ENCODE measurements around the gene EP300. TPM values are rescaled to one million over a fixed set of nuclear protein-coding genes. Genes with fewer than 3 reads are reported as not detected.

EP300 gene
- total and polyA plus RNA-seq, 2 of the 8 experiments (the other 6 are each of a cell fraction or from before 2014, with no cell fraction given): 39.5 to 109 TPM

DNA sequence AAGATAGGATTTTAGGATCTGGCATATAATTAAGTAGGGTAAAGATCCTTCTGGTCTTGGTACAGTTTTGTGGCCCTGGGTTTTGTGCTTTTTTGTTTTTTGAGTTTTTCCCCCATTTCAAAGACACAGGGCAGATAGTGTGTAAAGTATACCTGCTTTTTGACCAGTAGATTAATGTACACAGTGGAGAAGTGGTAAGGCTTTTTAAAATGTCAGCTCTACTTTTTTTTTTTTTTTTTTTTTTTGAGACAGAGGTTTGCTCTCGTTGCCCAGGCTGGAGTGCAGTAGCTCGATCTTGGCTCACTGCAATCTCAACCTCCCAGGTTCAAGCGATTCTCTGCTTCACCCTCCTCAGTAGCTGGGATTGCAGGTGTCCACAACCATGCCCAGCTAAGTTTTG lies 4.0 kb downstream of the EP300 start (continued):
- TF ChIP-seq SP2 (IDR thresholded peaks at IDR 0.05; ENCODE audit: low read length) (no peak), GTF2F1 (IDR thresholded peaks at IDR 0.05; ENCODE audit: borderline replicate concordance, low read depth, low read length) (no peak), POU5F1 (IDR thresholded peaks at IDR 0.05; ENCODE audit: low read depth, low read length) (no peak), CHD1 (IDR thresholded peaks at IDR 0.05; ENCODE audit: low read depth, low read length) (no peak)
